RPMI7951 (cell line): Measurements from ENCODE around the gene A2M. TPM values are rescaled to one million over a fixed set of nuclear protein-coding genes. Genes with fewer than 3 reads are reported as not detected.

Source experiments
- DNase-seq: peaks from one replicate; pipeline ENCODE4 v3.0.0-alpha.2; 2012; ENCODE audit warnings: low read depth
- total RNA-seq: library from RNA; depleted of rRNA; stranded (reverse); fragments of >200 nt; shearing (Covaris generic); gene quantifications from 2 replicates; pipeline ENCODE4 v1.2.3, GENCODE V29; 2014; rRNA removed

The A2M gene
- 29.7 and 35.4 TPM in 2 replicates for total RNA-seq

- DNase-seq, result peak; percentile 73
Observed at GRCh38 chr12:9115731-9116559, at the start of gene A2M. Gene A2M, minus strand, starts transcription at chr12:9115919. Its CDS starts 70 bp downstream, at chr12:9115849.

DNA sequence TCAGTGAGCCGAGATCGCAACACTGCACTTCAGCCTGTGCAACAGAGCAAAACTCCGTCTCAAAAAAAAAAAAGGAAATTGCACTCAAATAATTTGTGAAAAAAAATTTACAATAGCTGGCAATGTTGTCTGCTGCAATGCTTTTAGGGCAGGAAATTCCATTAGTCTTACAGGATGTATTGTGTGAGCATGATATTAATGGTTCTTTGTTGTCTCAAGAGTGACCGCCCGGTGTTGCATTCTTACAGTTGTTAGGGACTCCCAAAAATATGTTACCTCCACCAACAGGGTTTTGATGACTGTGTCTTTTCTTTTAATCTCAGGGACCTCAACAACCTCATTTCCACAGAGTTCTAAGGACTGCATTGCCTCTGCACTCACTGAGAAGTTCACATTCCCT lies 47.7 kb upstream of the A2M start:
- no peak for DNase-seq

GRCh38 chr12:9156119-9156518 lies 40.4 kb upstream of the A2M start:
- no peak for DNase-seq

DNA sequence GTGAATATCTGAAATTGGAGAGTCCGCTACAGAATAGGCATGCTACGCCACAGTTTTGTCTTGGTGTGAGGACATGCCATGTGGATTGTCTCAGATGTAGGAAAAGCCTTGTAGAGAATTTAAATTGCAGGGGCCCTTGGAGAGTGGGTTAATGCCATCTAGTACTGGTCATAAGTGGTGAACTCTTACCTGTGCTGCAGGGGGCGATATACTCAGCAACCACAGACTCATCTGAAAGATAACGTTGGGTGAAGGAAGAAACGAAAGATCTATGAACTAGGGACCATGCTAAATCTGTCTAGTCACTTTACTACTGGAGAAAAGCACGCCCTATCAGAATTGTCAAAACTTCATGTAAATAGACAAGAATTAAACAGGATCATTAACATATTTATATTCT lies 33.7 kb upstream of the A2M start:
- no peak for DNase-seq

DNA sequence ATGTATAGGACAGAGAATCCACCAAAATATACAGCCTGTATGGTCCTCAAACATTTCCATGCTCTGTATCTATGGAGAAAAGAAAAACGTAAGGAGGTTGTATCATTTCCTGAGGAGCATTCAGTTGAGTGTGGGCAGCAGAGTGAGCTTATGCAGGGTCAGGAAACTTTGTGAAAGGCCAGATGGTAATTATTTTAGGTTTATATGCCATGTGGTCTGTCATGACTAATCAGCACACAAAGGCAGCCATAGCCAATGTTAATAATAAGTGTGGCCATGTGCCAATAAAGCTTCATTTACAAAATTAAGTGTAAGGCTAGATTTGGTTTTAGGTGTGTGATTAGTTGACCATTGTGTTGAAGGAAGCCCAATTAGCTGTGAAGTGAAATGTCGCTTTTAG lies 33.2 kb upstream of the A2M start:
- peak; percentile 17 for DNase-seq

- DNase-seq, result no peak
Observed at GRCh38 chr12:9147461-9147860, 31.7 kb upstream of the A2M start.

DNA sequence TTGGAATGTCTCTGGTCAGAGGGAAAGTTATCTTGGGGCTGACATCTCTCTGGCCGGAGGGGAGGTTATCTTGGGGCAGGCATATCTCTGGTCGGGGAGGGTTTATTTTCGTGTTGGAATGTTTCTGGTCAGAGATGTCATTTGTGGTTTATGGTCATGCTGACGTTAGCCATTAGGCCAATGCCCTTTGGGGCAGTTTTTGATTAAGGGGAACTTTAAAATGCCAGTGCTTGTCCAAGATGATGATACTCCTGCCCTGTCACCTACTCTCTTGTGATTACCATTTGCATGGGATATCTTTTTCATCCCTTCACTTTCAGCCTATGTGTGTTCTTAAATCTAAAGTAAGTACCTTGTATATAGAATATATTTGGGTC lies 29.0 kb upstream of the A2M start:
- DNase-seq, result peak; percentile 69

GRCh38 chr12:9143929-9144729 lies 28.4 kb upstream of the A2M start:
- no peak for DNase-seq

GRCh38 chr12:9143137-9143536 lies 27.4 kb upstream of the A2M start:
- no peak for DNase-seq

GRCh38 chr12:9139588-9140290 lies 24.0 kb upstream of the A2M start:
- DNase-seq, result peak; percentile 70

- DNase-seq, result no peak
Observed at GRCh38 chr12:9135903-9136310, 20.2 kb upstream of the A2M start.

DNA sequence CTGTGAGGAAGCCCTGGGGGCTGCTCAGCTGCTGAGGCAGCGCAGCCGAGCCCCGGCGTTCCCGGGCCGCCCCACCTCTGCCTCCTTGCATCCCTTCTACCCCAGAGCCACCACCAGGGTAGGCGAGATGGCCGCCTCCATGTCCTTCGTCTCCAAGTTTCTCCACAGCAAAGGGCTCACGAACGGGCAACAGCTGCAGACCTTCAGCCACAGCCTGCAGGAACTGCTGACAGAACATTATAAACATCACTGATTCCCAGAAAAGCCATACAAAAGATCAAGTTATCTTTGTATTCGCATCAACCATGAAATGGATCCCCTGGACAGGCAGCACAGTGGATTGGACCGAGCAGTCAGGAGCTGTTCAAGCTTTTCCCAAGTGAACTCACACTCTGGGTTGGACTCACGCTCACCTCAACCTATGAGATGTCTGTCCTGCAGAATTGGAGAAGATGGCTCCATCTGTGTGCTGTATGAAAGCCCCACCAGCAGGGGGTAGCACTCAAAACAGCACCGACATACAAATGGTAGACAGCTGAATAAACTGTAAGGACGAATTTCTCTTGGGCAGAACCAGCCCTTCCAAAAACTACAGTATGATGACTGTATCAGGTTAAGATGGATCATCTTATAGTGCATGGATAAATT lies 19.4 kb upstream of the A2M start:
- DNase-seq, result no peak

DNA sequence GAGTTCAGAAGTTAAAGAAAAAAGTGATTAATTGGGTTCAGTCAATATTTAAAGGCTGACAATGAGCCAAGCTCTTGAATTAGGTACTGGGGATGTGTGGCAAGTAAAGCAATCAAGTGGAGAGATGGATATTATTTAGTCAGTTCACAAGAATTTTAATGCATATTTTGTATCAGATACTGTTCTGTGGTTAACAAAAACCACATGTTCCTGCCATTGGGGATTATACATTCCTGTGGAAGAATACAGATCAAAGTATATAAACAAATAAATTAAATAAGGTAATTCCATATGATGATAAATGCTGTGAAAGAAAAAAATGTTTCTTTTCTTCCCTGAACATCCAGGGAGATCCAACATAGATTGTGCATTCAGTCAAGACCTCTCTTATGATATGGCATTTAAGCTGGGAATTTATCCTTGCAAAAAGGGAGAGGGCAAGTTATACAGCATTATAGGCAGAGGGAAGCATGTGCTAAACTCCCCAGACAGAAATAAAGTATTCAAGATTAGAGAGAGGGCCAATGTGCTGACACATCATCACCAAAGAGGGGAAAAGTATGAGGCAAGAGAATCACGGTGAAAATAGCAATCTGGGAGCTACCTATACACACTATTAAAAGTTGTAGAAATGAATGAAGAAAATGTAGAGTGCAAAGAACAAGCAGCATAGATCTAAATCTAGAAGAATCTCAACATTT lies 17.6 kb upstream of the A2M start:
- peak; percentile 44 for DNase-seq

- DNase-seq, result peak; percentile 49
Observed at GRCh38 chr12:9132008-9132535, 16.4 kb upstream of the A2M start.

- DNase-seq, result no peak
Observed at GRCh38 chr12:9130244-9130643, 14.5 kb upstream of the A2M start.

DNA sequence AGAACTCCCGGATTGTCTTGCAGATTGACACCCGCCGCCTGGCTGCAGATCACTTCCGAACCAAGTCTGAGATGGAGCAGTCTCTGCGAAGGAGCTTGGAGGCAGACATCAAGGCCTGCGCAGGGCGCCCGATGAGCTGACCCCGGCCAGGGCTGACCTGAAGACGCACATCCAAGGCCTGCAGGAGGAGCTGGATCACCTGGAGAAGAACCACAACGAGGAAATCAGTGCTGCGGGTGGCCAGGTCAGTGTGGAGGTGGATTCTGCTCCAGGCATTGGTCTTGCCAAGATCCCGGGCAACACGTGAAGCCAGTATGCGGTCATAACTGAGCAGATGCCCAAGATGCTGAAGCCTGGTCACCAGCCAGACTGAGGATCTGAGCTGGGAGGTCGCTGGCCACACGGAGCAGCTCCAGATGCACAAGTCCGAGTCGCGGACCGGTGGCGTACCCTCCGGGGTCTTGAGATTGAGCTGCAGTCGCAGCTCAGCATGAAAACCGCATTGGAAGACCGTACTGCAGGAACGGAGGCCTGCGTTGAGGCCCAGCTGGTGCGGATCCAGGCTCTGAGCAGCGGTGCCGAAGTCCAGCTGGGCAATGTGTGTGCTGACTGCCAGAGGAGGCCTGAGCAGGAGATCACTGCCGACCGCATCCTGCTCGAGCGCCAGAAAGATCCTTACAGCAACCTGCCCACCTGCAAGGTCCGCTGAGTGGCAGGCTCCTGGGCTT lies 12.4 kb upstream of the A2M start:
- DNase-seq, result no peak

- no peak for DNase-seq
Observed at GRCh38 chr12:9127484-9127883, 11.8 kb upstream of the A2M start.

- DNase-seq, result no peak
Observed at GRCh38 chr12:9124383-9125031, 8.8 kb upstream of the A2M start.

DNA sequence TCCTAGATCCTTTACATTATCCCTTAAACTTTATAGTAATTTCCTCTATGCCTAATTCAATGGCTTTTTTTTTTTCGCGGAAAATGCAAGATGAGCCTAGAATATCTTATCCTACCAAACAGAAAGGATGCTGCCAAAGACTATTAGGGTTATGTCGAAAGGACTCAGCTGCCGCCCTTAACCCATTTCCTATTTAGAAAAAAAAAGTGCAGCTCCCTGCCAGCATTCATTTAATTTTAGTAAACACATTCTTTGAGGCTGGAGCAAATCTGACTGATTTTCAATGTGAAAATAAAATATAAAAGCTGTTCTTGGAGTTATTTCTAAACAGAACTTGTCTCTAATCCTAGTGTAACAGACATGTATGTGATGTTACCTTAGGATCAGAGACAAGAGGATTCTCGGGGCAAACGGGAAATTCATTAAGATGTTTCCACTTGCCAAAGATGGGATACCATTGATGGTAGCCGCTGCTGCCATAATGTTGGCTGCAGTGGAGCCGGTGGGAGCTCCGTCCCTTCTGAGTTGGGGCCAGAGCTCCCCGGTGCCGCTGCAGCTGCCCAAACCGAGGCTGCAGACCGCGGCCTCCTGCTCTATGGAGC lies 8.2 kb upstream of the A2M start:
- no peak for DNase-seq
